Medulla oblongata (tissue), 1 donor: Measurements from ENCODE around the gene DCN.
A peak's percentile ranks its signal among the peaks of the same experiment; 100 is the strongest.

Experiments
- DNase-seq: peaks from one replicate; pipeline ENCODE4 v3.0.0-alpha.2; 2015; ENCODE audit errors: extremely low spot score

The DCN gene

GRCh38 chr12:91100906-91101305, 81.7 kb downstream of the DCN start:
- DNase-seq, result no peak

DNA sequence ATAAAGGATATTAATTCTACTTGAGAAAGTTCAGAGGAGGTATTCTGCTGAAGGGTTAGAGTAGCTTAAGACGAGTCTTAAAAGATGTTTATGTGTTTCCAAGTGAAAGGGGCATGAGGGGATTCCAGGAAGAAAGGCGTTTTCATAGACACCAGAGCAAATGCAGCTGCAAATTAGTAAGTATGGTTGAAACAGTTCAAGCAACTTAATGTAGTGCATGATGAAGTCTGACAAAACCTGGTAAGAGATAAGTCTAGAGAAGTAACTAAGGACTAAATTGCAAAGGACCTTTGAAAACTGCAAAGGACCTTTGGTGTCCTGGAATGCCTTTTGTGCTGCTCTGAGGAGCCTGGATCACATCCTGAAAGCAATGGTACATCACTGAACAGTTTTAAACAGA, 82.8 kb downstream of the DCN start:
- no peak for DNase-seq

DNA sequence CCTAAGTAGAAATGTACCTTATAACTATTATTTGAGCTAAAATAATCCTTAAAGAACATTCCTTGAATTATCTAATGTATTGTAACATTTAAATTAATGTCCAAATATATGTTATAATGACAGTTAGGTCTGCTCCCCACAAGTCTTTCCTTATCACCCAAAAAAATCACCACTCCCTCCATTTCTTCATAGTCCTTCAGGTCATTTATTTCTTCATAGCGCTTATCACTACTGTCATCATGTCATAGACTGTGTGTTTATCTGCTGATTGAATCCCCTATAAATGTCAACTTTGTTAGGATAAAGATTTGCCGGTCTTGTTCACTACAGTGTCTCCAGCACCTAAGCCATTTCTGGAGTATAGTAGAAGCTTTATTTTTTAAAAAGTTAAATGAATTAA, 83.3 kb downstream of the DCN start:
- no peak for DNase-seq

- peak; percentile 5 for DNase-seq
These were observed 83.7 kb downstream of the DCN start for GRCh38 chr12:91098941-91099340.

DNA sequence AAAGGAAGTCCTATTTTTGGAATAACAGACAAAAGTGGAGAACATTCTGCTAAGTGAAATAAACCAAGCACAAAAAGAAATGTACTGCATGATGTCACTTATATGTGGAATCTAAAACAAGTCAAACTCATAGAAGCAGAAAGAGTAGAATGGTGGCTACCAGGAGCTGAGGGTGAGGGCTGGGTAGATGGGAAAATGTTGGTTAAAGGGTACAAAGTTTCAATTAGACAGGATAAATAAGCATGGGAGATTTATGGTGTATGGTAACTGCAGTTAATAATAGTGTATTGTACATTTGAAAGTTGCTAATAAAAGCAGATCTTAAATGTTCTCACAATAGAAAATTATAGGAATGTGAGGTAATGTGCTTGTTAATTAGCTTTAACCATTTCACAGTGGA, 84.2 kb downstream of the DCN start:
- DNase-seq, result no peak

- no peak for DNase-seq
These were observed 87.7 kb downstream of the DCN start for GRCh38 chr12:91094957-91095356.

GRCh38 chr12:91094032-91094662, 88.5 kb downstream of the DCN start:
- no peak for DNase-seq

DNA sequence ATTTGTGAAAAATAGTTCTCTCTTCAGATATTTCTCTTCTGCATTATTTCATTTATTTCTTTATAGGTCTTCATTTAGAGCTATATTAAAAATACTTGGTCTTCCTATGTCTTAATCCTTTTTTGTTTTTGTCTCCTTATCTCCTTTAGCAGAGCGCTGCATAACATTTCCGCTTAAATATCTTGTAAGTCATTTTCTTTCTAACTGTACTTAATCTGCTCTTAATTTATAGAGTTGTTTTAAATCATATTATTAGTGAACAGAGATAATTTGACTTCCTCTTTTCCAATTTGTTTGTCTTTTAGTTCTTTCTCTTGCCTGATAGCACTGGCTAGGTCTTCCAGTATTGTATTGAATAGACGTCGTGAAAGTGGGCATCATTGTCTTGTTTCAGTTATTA, 89.3 kb downstream of the DCN start:
- no peak for DNase-seq

DNA sequence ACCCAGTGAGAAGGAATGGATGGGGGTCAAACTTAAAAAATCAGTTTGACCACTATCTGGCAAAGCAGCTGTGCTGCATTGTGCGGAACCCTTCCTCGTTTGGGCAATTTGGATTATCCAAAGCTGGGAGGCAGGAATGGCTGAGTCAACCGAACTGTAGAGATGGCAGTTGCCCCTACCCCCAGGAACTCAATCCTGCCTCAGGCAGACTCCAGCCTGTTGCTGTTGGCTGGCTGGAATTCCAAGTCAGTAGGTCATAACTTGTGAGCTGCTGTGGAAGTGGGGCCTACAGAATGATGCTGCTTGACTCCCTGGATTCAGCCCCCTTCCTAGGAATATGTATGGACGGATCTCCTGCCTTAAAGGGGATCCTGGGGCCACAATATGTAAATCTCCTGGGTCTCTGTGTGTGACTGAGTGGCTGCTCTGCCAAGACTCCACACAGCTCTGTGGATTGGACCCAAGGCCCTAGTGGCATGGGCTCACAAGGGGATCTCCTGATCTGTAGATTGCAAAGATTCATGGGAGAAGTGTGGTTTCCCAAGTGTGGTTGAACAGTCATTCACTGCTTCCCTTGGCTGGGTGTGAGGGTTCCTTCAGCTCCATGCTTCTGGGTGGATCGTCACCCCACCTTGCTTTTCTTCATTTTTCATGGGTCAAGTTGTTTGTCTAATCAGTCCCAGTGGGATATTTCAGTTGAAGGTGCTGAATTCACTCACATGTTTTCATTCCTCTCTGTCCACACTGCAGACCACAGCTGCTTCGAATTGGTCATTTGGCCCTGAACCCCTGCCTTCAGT, 90.5 kb downstream of the DCN start:
- DNase-seq, result no peak
